Ovary (tissue), 3 donors: ENCODE measurements around the gene LIPI.

Source experiments
- POLR2A ChIP-seq: fragments of 450-650 bp; IDR thresholded peaks from one replicate; pipeline ENCODE4 v1.6.1; 2017; ENCODE audit warnings: antibody characterized with exemption, mild to moderate bottlenecking, moderate library complexity
- TF ChIP-seq, protein P1 (sequence below), 3 donors: fragments of 450-650 bp in 2 of 3; fragments of 200-600 bp in 1 of 3; IDR thresholded peaks; one replicate each; pipeline versions ENCODE4 v1.5.1 to v1.8.0; 2016 to 2022; ENCODE audit warnings: antibody characterized with exemption in 3 of 3, mild to moderate bottlenecking in 1 of 3
- donor health status: DM: no; HTN: no; CAD: no.

DNA sequence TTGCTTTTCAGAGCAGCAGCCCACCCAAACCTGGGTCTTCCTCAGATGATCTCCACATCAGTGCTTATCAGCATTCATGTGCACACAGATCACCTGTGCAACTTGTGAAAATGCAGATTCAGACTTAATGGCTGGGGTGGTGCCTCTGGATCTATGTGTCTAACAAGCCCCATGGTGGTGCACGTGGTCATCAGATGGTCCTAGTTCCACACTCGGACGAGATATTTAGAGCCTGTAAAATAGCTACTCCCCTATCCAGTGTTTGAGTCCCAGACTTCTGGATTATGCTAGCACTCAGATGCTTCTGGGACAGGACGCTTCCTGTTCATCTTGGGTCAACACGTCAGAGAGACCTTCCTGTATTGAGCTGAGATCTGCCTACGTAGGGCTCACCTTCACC, 114.2 kb downstream of the LIPI start:
- TF ChIP-seq, protein P1, sequence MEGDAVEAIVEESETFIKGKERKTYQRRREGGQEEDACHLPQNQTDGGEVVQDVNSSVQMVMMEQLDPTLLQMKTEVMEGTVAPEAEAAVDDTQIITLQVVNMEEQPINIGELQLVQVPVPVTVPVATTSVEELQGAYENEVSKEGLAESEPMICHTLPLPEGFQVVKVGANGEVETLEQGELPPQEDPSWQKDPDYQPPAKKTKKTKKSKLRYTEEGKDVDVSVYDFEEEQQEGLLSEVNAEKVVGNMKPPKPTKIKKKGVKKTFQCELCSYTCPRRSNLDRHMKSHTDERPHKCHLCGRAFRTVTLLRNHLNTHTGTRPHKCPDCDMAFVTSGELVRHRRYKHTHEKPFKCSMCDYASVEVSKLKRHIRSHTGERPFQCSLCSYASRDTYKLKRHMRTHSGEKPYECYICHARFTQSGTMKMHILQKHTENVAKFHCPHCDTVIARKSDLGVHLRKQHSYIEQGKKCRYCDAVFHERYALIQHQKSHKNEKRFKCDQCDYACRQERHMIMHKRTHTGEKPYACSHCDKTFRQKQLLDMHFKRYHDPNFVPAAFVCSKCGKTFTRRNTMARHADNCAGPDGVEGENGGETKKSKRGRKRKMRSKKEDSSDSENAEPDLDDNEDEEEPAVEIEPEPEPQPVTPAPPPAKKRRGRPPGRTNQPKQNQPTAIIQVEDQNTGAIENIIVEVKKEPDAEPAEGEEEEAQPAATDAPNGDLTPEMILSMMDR (IDR thresholded peaks at IDR 0.05), result no peak
- no peak for TF ChIP-seq POLR2A
